ENCODE measurements around the gene MZF1. TPM values are rescaled to one million over a fixed set of nuclear protein-coding genes. Genes with fewer than 3 reads are reported as not detected.

MZF1 gene
- total RNA-seq, 1 experiment from 2014 or later = 33.0 TPM

GRCh38 chr19:58516246-58516836 is 56.8 kb downstream of the MZF1 start:
- Histone ChIP-seq H3K4me2 (ENCODE audit: low read length) (no peak overlapping the region), H3K4me3 (replicated peaks in 1 of 2; ENCODE audit: low read depth in 1 of 2, low read length in 2 of 2) (no peak overlapping the region), H3K27me3 (ENCODE audit: insufficient read depth, low read length) (no peaks in the 10 kb centered on the region), H2AFZ (ENCODE audit: low read depth, low read length, poor library complexity, severe bottlenecking) (no peak overlapping the region), H3K27ac (ENCODE audit: low read depth, low read length) (peak overlapping the region; percentile 80; the same call in 1 of the 2 replicates), H3K9me2 (ENCODE audit: insufficient read depth) (no peaks in the 10 kb centered on the region), H3K9me3 (ENCODE audit: control insufficient read depth in 1 of 2, insufficient read depth in 1 of 2, low read depth in 1 of 2, low read length in 2 of 2) (no peaks in the 10 kb centered on the region), H3K4me1 (ENCODE audit: control insufficient read depth in 1 of 2, insufficient read depth in 2 of 2, low read length in 2 of 2) (peaks cover 12 to 41% of the 10 kb centered on the region in 2 experiments), H3K36me3 (ENCODE audit: control insufficient read depth in 1 of 2, insufficient read depth in 2 of 2, low read length in 2 of 2) (peaks cover 2 to 17% of the 10 kb centered on the region in 2 experiments; a peak in 2 of 4 replicates), H4K20me1 (ENCODE audit: insufficient read depth) (no peaks in the 10 kb centered on the region), H3K79me2 (ENCODE audit: insufficient read depth, low read length) (peaks cover 51% of the 10 kb centered on the region), H3K9ac (ENCODE audit: low read length) (no peak overlapping the region)
- POLR2A ChIA-PET = no interaction called here
- RAD21 ChIA-PET (ENCODE audit: low non-redundant PET in 1 of 2, low total read pairs in 2 of 2, uncharacterized antibody in 2 of 2, unreplicated experiment in 2 of 2) = no interaction called here
- intact Hi-C loops (cut with micrococcal nuclease) = loop anchor here (5.0 kb wide), 2 partner anchors 189 to 299 kb away; partner anchors contain the start of gene ZSCAN22
- no peak for ATAC-seq
- no TSS peak for BruUV-seq (replicated peaks)
- DNase-seq (ENCODE audit: low read depth, low spot score) = no peak
- no peak for TF ChIP-seq CEBPB (IDR thresholded peaks at IDR 0.05; ENCODE audit: low read depth)
- TF ChIP-seq CBX3 (IDR thresholded peaks at IDR 0.05; ENCODE audit: low read depth) = no peak
- TF ChIP-seq EZH2 (IDR thresholded peaks at IDR 0.05) = no peak
- no peak for TF ChIP-seq ZBTB33 (IDR thresholded peaks at IDR 0.05; ENCODE audit: extremely low read depth, insufficient replicate concordance, low read length)
- TF ChIP-seq, protein P1, sequence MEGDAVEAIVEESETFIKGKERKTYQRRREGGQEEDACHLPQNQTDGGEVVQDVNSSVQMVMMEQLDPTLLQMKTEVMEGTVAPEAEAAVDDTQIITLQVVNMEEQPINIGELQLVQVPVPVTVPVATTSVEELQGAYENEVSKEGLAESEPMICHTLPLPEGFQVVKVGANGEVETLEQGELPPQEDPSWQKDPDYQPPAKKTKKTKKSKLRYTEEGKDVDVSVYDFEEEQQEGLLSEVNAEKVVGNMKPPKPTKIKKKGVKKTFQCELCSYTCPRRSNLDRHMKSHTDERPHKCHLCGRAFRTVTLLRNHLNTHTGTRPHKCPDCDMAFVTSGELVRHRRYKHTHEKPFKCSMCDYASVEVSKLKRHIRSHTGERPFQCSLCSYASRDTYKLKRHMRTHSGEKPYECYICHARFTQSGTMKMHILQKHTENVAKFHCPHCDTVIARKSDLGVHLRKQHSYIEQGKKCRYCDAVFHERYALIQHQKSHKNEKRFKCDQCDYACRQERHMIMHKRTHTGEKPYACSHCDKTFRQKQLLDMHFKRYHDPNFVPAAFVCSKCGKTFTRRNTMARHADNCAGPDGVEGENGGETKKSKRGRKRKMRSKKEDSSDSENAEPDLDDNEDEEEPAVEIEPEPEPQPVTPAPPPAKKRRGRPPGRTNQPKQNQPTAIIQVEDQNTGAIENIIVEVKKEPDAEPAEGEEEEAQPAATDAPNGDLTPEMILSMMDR (IDR thresholded peaks at IDR 0.05 in 2 of 3, conservative IDR thresholded peaks at IDR 0.05 in 1 of 3; ENCODE audit: borderline replicate concordance in 1 of 3, insufficient read depth in 1 of 3, low read depth in 2 of 3, low read length in 2 of 3) = no peak
- TF ChIP-seq, protein P2, sequence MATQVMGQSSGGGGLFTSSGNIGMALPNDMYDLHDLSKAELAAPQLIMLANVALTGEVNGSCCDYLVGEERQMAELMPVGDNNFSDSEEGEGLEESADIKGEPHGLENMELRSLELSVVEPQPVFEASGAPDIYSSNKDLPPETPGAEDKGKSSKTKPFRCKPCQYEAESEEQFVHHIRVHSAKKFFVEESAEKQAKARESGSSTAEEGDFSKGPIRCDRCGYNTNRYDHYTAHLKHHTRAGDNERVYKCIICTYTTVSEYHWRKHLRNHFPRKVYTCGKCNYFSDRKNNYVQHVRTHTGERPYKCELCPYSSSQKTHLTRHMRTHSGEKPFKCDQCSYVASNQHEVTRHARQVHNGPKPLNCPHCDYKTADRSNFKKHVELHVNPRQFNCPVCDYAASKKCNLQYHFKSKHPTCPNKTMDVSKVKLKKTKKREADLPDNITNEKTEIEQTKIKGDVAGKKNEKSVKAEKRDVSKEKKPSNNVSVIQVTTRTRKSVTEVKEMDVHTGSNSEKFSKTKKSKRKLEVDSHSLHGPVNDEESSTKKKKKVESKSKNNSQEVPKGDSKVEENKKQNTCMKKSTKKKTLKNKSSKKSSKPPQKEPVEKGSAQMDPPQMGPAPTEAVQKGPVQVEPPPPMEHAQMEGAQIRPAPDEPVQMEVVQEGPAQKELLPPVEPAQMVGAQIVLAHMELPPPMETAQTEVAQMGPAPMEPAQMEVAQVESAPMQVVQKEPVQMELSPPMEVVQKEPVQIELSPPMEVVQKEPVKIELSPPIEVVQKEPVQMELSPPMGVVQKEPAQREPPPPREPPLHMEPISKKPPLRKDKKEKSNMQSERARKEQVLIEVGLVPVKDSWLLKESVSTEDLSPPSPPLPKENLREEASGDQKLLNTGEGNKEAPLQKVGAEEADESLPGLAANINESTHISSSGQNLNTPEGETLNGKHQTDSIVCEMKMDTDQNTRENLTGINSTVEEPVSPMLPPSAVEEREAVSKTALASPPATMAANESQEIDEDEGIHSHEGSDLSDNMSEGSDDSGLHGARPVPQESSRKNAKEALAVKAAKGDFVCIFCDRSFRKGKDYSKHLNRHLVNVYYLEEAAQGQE (IDR thresholded peaks at IDR 0.05; ENCODE audit: low read depth) = no peak
- no peak for TF ChIP-seq TCF7L2 (IDR thresholded peaks at IDR 0.05; ENCODE audit: borderline replicate concordance, extremely low read depth, insufficient read depth, insufficient read length)
- TF ChIP-seq ELF1 (IDR thresholded peaks at IDR 0.05; ENCODE audit: borderline replicate concordance, low read depth) = no peak
- TF ChIP-seq SP1 (IDR thresholded peaks at IDR 0.05; ENCODE audit: low read depth) = no peak
- TF ChIP-seq ZNF274 (IDR thresholded peaks at IDR 0.05; ENCODE audit: low read depth, low read length) = no peak
- no peak for TF ChIP-seq RAD21 (IDR thresholded peaks at IDR 0.05; ENCODE audit: low read depth)
- TF ChIP-seq YY1 (IDR thresholded peaks at IDR 0.05; ENCODE audit: extremely low read depth, insufficient replicate concordance, low read depth, low read length) = no peak
- CTCF ChIA-PET = interaction anchor here (1.1 kb wide), 1 partner anchor 30 kb away, joined by 3 read pairs; no protein-coding TSS in a partner anchor

Measured in HCT116 (cell line).